ENCODE measurements around the gene OGFOD3.

OGFOD3 gene

DNA sequence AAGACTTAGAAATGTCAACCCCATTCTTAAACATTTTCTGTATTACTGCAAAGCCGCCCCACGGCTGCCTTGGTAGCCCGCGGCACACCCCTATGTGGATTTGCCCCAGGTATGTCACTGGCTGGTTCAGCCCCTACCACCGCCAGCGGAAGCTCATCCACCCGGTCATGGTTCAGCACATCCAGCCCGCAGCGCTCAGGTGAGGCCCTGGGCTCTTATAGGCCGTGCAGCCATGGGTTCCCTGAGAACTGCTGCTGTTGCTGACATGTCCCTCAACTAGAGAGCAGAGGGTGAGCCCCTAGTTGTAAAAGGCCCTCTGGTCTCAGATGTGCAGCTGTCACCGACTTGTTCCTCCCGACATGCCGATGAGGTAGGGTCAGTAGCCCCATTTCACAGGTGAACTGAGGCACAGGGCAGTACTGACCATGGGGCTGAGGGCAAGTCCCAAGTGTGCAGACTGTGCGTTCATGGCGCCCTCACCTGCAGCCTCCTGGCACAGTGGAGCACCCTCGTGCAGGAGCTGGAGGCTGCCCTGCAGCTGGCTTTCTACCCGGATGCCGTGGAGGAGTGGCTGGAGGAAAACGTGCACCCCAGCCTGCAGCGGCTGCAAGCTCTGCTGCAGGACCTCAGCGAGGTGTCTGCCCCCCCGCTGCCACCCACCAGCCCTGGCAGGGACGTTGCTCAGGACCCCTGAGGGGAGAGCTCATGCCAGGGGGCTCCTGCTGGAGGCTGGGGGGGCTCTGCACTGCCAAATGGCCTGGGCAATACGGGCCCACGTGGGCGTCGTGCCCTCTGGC lies 23.5 kb upstream of the OGFOD3 start:
- DNase-seq, result no peak
- TF ChIP-seq POLR2A (IDR thresholded peaks at IDR 0.05; ENCODE audit: low read length), result no peak
- TF ChIP-seq GATA1 (IDR thresholded peaks at IDR 0.05; ENCODE audit: low read depth, low read length), result no peak

DNA sequence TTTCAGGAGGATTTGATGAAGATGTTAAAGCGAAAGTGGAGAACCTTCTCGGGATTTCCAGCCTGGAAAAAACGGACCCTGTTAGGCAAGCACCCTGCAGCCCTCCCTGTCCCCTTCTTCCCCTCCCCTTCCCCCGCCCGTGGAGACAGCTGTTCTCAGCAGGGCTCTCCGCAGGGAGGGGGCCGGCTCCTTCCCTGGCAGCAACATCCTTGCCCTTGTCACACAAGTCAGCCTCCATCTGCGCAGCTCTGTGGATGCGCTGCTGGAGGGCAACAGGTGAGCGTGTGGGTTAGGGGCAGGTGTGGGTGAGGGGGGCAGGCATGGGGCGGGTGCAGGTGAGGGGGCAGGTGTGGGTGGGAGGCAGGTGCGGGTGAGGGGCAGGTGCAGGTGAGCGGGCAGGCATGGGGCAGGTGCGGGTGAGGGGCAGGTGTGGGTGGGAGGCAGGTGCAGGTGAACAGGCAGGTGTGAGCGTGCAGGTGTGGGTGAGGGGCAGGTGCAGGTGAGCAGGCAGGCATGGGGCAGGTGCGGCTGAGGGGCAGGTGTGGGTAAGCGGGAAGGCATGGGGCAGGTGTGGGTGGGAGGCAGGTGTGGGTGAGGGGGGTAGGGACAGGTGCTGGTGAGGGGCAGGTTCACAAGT lies 22.7 kb upstream of the OGFOD3 start:
- no peak for TF ChIP-seq GATA1 (IDR thresholded peaks at IDR 0.05; ENCODE audit: low read depth, low read length)
- no peak for TF ChIP-seq POLR2A (IDR thresholded peaks at IDR 0.05; ENCODE audit: low read length)
- no peak for DNase-seq

DNA sequence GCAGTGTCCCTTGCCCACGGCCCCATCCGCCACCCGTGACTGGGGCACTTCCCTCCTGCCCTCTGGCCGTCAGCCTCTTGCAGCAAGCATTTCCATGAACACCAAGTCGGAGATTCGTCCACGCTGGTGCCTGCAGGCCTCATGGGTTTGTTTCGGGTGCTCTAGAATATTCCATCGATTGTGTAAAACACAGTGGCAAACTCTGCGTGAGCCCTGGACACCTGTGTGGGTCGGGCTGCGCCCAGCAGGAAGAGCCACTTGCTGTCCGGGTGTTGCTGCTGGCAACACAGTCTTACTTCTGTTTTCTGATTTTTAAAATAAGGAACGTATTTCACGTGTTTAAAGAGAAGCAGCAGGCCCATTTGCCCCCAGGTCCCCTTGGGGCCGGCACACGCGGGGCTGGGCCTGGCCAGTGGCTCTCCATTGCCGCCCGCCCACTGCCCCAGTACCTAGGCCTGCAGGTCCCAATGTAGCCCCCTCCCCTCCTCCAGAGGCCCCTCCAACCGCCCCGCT lies 22.1 kb upstream of the OGFOD3 start:
- no peak for TF ChIP-seq POLR2A (IDR thresholded peaks at IDR 0.05; ENCODE audit: low read length)
- no peak for TF ChIP-seq GATA1 (IDR thresholded peaks at IDR 0.05; ENCODE audit: low read depth, low read length)
- no peak for DNase-seq

- DNase-seq, result no peak
- TF ChIP-seq GATA1 (IDR thresholded peaks at IDR 0.05; ENCODE audit: low read depth, low read length) (no peak), POLR2A (IDR thresholded peaks at IDR 0.05; ENCODE audit: low read length) (no peak)
Measured at GRCh38 chr17:82439829-82440365, 21.5 kb upstream of the OGFOD3 start.

DNA sequence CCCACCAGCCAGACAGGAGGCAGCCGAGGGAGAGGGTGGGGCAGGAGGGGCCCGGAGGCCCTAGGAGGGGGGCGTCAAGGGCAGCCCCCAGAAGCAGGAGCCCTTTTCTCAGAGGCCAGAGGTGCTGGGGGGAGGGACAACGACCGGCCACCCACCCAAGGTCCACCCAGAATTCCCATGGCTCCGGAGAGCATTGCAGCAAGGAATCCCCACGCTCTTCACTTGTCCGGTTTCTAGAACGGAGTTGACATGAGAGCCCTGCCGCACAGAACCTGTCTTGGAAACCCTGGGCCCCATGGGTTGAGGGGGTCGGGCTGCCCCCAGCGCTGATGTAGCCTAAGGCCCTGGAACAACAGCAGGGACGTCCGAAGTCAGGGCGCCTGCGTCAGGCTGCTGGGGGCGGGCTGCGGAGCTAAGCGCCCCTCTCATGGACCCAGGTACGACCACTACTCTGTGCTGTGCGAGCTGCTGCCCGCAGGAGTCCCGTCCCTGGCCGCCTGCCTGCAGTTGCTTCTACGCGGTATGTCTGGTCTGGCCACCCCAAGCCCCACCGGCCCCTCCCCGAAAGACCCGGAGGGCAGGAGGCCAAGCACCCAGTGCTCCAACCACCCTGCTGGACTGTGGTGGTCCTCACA lies 20.9 kb upstream of the OGFOD3 start:
- no peak for DNase-seq
- TF ChIP-seq GATA1 (IDR thresholded peaks at IDR 0.05; ENCODE audit: low read depth, low read length), result no peak
- no peak for TF ChIP-seq POLR2A (IDR thresholded peaks at IDR 0.05; ENCODE audit: low read length)

DNA sequence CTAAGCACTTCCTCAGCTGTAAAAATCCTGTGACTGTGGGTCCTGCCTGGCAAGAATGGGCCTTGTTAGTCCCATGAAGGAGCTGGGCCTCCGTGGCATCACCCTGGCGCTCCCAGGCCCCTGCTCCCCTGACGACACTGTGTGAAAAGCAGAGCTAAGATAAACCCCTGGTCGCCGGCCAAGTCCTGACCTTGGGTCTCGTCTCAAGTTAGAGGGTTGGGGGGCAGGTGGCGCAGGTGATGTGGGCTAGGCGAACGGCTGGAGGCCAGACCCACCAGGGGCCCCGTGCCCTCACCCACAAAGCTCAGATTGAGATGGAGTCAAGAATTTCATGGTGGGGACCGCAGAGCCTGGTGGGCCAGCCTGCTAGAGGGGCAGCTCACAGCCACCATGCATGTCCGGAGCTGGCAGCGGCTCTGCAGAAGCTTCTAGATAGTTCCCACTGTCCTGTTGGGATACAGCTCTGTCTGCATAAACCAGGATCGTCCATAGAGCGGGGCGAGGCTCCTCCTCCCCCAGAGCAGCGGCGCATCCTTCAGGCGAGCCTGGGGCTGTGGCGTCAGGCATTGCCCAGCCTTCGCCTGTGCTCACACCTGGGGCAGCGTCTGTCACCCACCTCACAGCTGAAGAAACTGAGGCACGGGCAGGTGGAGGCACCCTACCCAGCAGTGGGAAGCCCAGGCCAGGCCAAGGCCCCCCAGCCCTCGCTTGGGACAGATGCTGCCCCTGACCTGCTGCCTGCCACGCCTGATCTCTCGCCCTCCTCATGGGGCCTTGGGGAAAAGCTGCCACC lies 20.2 kb upstream of the OGFOD3 start:
- no peak for TF ChIP-seq POLR2A (IDR thresholded peaks at IDR 0.05; ENCODE audit: low read length)
- no peak for TF ChIP-seq GATA1 (IDR thresholded peaks at IDR 0.05; ENCODE audit: low read depth, low read length)
- DNase-seq, result no peak

DNA sequence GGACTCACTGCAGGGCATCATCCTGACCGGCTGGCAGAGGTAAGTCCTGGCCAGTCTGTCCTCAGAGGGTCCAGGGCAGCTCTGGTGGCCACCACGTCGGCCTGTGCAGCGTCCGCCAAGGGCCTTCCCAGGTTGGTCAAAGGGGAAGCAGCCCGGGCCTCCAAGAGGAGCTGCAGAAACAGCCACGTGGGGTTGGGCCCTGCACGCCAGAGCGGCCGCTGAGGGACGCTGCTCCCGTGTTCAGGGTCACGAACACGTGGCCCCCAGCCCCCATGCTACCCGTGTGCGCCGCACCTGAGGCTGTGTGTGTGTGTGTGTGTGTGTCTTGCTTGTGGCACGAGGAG lies 18.9 kb upstream of the OGFOD3 start:
- DNase-seq, result no peak
- no peak for TF ChIP-seq POLR2A (IDR thresholded peaks at IDR 0.05; ENCODE audit: low read length)
- TF ChIP-seq GATA1 (IDR thresholded peaks at IDR 0.05; ENCODE audit: low read depth, low read length), result no peak

DNA sequence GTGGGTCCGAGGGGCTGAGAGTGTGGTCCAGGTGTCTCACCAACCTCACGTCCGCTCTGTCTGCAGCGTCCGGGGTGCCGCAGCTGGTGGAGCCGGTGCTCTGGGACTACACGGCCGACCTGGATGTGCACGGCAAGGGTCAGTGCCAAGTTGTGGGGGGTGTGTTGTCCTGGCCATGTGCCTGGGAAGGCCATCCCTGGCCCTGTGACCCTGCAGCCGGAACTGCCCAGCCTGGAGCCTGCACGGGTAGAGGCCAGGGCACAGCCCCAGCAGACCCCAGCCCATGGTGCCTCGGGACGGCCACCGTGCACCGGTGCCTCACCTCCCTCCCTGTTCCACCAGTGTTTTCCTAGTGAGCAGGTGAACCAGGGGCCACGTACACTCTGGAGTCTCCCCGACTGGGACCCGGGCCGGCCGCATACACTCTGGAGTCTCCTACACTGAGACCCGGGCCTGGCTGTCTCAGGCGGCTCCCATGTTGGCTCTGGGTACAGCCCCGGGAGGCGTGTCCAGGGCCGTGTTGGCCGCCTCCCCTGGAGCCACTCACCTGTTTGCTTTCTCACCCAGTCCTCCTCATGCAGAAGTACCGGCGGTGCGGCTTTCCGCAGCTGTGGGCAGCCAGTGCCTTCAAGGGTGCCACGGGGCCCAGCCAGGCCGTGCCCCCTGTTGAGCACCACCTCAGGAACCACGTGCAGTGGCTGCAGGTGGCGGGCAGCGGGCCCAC lies 18.4 kb upstream of the OGFOD3 start:
- TF ChIP-seq POLR2A (IDR thresholded peaks at IDR 0.05; ENCODE audit: low read length), result no peak
- TF ChIP-seq GATA1 (IDR thresholded peaks at IDR 0.05; ENCODE audit: low read depth, low read length), result no peak
- no peak for DNase-seq

DNA sequence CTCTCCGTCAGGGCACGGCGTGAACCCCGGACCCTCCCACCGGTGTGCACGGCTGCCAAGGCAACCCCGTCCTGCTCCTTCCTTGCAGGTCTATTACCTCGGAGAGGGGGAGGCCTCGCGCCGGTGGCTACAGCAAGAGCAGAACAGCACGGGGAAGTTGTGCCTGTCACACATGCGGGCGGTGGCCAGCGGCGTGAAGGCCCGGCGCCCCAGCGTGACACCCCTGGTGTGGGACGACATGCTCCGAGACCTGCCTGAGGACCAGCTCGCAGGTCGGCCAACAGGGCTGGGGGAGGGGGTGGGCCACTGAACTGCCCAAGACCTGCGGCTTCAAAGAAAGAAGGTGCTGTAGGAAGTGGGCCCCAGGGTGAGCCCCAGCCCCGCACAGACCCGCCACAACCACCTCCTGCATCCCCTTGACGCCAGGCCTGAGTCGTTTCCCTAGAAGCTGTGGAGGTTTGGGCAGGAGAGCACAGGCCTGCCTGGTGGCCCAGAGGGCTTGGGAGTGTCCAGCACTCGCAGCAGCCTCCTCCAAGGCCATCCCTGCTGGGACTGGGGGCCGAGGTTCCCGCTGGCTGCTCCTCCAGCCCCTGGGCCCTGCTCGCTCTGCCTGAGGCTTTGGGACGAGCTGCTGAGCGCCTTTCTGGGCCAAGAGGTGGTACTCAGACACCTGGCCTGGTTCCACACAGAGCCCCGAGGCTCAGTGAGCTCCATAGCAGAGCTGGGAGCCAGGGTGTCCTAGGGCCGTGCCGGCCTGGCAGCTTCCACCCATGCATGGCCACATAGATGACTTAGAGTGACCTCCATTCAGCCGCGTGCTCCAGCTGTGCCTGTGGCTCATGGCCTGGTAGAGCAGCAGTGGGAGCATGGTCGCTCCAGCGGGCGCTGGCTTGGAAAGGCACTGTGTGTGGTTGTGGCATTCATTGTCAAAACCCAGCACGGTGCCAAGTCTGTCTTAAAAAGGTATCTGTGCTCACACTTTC lies 17.5 kb upstream of the OGFOD3 start:
- TF ChIP-seq GATA1 (IDR thresholded peaks at IDR 0.05; ENCODE audit: low read depth, low read length), result no peak
- TF ChIP-seq POLR2A (IDR thresholded peaks at IDR 0.05; ENCODE audit: low read length), result no peak
- DNase-seq, result no peak

DNA sequence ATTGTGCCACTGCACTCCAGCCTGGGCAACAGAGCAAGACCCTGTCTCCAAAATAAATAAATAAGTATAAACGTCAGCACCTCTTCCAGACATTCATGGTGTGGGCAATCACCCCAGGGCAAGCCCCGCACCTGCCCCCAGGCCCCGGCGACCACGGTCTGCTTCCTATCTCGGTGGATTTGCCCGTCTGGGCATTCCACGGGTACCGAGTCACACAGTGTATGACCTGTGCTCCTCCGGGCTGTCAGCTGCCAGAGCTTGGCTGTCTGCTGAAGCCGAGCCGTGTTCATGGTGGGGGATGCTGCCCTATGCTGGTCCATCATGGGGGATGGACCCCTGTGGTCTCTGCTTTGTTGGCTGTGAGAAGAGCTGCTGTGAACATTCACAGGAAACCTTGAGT lies 16.7 kb upstream of the OGFOD3 start:
- TF ChIP-seq POLR2A (IDR thresholded peaks at IDR 0.05; ENCODE audit: low read length) (no peak), GATA1 (IDR thresholded peaks at IDR 0.05; ENCODE audit: low read depth, low read length) (no peak)
- no peak for DNase-seq

GRCh38 chr17:82434216-82434565 lies 15.8 kb upstream of the OGFOD3 start:
- DNase-seq, result no peak
- TF ChIP-seq POLR2A (IDR thresholded peaks at IDR 0.05; ENCODE audit: low read length) (no peak), GATA1 (IDR thresholded peaks at IDR 0.05; ENCODE audit: low read depth, low read length) (no peak)
